VCaP (cell line): ENCODE measurements around the gene CTDSPL.
"Not testable (repeated sequence)": the region's sequence is repeated elsewhere in the genome, so short reads cannot be mapped to it uniquely, and the experiment has no call there.

Source experiments
- H3K27ac ChIP-seq: fragments of 450-650 bp; 2 replicates; pipeline ENCODE4 v1.5.1; 2017
- CTCF ChIP-seq: fragments of 450-650 bp; conservative IDR thresholded peaks from 2 replicates; pipeline ENCODE4 v1.5.1; 2017; ENCODE audit warnings: mild to moderate bottlenecking, moderate library complexity

The CTDSPL gene

GRCh38 chr3:37861620-37862041, at the start of gene CTDSPL:
CTDSPL (plus strand) TSS chr3:37861880; CDS start chr3:37862200, 320 bp downstream.
- peak within 1 kb of the TSS; percentile 99 for H3K27ac ChIP-seq
- TF ChIP-seq CTCF: no peak

- no peak for TF ChIP-seq CTCF
- H3K27ac ChIP-seq: peak overlapping the region; percentile 68
These were observed 49.2 kb upstream of the CTDSPL start for GRCh38 chr3:37812499-37812896.

GRCh38 chr3:37813403-37813802, 48.3 kb upstream of the CTDSPL start:
- H3K27ac ChIP-seq: peak overlapping the region; percentile 68; the same call in 1 of the 2 replicates
- TF ChIP-seq CTCF: no peak

GRCh38 chr3:37814547-37814946, 47.1 kb upstream of the CTDSPL start:
- H3K27ac ChIP-seq: no peak overlapping the region
- peak; percentile 72 for TF ChIP-seq CTCF

GRCh38 chr3:37815156-37815555, 46.5 kb upstream of the CTDSPL start:
- H3K27ac ChIP-seq: not testable (repeated sequence)

- no peak for TF ChIP-seq CTCF
- H3K27ac ChIP-seq: no peak overlapping the region
These were observed 45.4 kb upstream of the CTDSPL start for GRCh38 chr3:37816271-37816670.

GRCh38 chr3:37819591-37819990, 42.1 kb upstream of the CTDSPL start:
- TF ChIP-seq CTCF: no peak
- peak overlapping the region; percentile 64 for H3K27ac ChIP-seq

GRCh38 chr3:37820286-37820685, 41.4 kb upstream of the CTDSPL start:
- H3K27ac ChIP-seq: peak overlapping the region; percentile 64
- TF ChIP-seq CTCF: no peak
